NCI-H345 treated with DMSO at 0.1 percent for 48 hours (cell line): Measurements from ENCODE around the gene HYOU1.
"Not testable (repeated sequence)": the region's sequence is repeated elsewhere in the genome, so short reads cannot be mapped to it uniquely, and the experiment has no call there.

Experiments used
- DNase-seq: peaks from one replicate; lab custom pipeline; 2025; ENCODE audit not compliant: unreplicated experiment; lab: John Stamatoyannopoulos, UW

Gene HYOU1

GRCh38 chr11:119024430-119025098 lies 32.4 kb downstream of the HYOU1 start:
- no peak for DNase-seq

GRCh38 chr11:119023741-119024140 lies 33.3 kb downstream of the HYOU1 start:
- no peak for DNase-seq

DNA sequence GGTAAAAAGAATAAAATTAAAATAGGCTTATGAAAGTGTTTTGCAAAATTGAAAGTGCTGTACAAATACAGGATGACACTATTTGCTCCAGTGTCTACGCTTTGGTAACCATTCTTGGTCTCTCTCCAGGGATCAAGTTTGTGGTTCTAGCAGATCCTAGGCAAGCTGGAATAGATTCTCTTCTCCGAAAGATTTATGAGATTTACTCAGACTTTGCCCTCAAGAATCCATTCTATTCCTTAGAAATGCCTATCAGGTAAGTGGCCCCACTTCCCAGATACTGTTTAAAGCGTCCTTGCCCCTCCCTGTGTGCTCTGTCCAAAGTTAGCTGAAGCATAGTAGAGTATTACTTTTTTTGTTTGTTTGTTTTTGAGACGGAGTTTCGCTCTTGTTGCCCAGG lies 35.4 kb downstream of the HYOU1 start:
- no peak for DNase-seq

DNA sequence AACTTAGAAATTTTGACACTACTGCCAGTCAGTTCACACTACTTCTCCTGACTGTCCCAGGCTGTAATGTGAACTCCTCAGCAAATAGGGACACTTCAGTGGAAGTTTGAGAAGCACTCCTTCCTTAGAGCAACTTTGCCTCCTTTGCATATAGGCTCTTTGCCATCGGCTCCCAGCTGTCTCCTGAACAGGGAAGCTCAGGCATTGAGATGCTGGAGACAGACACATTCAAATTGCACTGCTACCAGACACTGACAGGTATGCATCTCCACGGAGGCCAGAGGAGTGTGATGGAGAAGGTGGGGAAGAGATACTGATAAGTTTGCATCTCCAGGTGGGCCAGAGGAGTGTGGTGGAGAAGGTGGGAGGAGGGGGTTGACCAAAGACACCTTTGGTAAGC lies 37.0 kb downstream of the HYOU1 start:
- DNase-seq: no peak

GRCh38 chr11:119018074-119018938 lies 38.7 kb downstream of the HYOU1 start, which contains the start of the genes RPS25 and TRAPPC4:
RPS25 (minus strand) TSS chr11:119018343; CDS start chr11:119018284, 59 bp downstream.
TRAPPC4 (plus strand) TSS chr11:119018766; CDS start chr11:119018796, 30 bp downstream.
- DNase-seq: peak; percentile 95

- DNase-seq: not testable (repeated sequence)
Measured at GRCh38 chr11:119017377-119017776, 39.6 kb downstream of the HYOU1 start.

GRCh38 chr11:119016216-119017009 lies 40.6 kb downstream of the HYOU1 start:
- no peak for DNase-seq

DNA sequence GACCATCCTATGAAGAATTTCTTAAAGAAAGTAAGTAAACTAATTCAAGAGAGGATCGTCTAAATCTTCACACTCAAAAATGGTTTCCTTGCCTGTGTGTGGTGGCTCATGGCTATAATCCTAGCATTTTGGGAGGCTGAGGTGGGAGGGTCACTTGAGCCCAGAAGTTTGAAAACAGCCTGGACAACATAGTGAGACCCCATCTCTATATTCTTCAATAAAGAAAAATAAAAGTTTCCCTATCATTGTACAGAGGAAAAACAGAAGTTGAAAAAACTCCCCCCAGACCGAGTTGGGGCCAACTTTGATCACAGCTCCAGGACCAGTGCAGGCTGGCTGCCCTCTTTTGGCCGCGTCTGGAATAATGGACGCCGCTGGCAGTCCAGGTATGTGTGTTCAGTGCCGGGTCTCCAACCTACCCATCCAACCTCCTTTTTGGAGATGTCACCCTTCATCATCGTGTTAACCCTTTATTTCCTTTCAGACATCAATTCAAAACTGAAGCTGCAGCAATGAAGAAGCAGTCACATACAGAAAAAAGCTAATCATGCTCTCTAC lies 41.9 kb downstream of the HYOU1 start:
- no peak for DNase-seq

DNA sequence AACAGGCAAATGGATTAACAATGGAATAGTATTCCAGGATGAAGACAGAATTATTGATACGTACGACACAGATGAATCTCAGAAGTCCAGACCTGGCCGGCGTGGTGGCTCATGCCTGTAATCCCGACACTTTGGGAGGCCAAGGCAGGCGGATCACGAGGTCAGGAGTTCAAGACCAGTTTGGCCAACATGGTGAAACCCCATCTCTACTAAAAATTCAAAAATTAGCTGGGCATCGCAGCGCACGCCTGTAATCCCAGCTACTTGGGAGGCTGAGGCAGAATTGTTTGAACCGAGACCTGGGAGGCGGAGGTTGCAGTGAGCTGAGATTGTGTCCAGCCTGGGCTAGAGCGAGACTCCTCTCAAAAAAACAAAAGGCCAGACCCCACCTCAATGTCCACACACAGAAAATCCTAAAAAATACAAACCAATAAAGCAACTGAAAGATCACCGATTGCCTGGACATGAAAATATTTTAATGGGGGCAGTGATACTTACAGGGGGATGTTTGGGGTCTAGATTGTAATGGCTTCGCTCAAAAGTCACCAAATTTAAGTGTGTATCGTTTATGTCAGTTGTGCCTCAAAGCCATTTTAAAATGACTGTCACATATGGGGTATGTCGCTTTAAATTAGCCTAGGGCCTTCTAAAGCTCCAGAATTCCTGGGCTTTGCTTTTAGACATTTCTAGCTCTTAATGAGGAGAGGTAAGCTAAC lies 42.6 kb downstream of the HYOU1 start:
- DNase-seq: no peak

DNA sequence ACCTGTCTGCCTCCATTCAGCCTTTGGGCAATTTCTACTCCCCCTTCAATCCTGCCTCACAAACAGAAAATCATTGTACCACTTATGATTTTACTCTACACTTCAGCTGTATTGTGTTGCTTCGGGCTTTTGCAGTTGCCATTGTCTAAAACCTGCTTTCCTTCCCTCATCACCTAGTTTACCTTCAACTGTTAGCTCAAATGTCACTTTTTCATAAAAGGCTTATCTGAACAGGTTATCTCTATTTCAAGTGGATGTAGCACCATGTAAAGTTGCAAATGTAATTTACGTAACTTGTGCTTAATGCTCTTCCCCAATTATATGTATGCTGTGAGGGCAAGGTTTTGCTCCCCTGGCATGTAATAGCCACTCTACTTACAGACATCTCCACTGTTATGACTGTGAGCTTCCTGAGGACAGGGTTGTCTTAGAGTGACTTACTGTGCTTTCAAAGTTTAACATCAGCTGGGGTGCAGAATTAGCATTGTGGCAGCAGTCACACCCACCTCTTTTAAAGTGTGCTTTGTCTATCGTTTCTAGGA lies 44.3 kb downstream of the HYOU1 start:
- no peak for DNase-seq

- DNase-seq: no peak
Measured at GRCh38 chr11:119011476-119012053, 45.4 kb downstream of the HYOU1 start.

- no peak for DNase-seq
Measured at GRCh38 chr11:119006656-119007055, 50.3 kb downstream of the HYOU1 start.

- no peak for DNase-seq
Measured at GRCh38 chr11:119000906-119001305, 56.1 kb downstream of the HYOU1 start.

GRCh38 chr11:118998822-118999221 lies 58.2 kb downstream of the HYOU1 start:
- DNase-seq: no peak

GRCh38 chr11:118998388-118998717 lies 58.7 kb downstream of the HYOU1 start:
- DNase-seq: no peak

DNA sequence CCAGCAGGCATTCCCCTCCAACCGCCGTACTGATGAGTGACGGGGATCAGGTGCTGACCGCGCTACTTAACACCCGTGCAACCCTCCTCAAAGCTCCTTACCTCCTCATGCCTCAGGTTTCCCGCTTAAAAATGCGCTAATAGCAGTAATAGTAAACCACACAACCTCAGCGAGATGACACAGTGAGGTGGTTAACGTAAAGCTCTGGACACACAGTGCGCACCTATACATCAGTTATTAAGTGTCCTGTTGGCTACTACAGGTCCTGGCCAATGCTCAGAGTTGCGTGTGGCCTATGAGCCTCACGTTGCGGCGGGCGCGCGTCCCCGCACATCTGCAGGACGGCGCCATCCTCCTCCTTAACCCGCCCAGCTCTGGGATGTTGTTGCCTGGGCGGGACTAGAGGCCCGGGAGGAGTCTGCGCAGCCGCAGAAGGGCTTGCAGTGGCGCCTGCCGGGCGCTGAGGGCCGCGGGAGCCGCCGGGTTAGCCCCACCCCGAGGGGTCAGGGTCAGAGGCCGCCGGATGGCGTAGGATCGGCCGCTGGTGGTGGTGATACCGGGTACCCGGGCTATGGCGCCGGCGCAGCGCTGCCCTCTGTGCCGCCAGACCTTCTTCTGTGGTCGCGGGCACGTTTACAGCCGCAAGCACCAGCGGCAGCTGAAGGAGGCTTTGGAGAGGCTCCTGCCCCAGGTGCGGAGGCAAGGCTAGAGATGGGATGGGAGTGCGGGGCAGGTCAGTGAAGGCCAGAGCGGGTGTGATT lies 59.2 kb downstream of the HYOU1 start, which contains the start of gene CENATAC:
CENATAC (plus strand) TSS at position 512 of the 761 bp plus-strand sequence; CDS start at position 572, 60 bp downstream.
- peak; percentile 90 for DNase-seq

- DNase-seq: no peak
Measured at GRCh38 chr11:118996926-118997626, 59.9 kb downstream of the HYOU1 start.
